HG03108 (cell line): ENCODE measurements around the gene VEPH1.

Experiments
- ATAC-seq: cut with Tn5 transposase; IDR thresholded peaks from one replicate; pipeline ENCODE4 v1.9.1; 2021; ENCODE audit warnings: moderate library complexity; ENCODE audit not compliant: unreplicated experiment

The VEPH1 gene

GRCh38 chr3:157526036-157526435 lies 22.8 kb upstream of the VEPH1 start:
- no peak for ATAC-seq

- ATAC-seq: no peak
Measured at GRCh38 chr3:157523814-157524213, 20.6 kb upstream of the VEPH1 start.

GRCh38 chr3:157522648-157523047 lies 19.4 kb upstream of the VEPH1 start:
- no peak for ATAC-seq

- ATAC-seq: no peak
Measured at GRCh38 chr3:157520485-157521150, 17.4 kb upstream of the VEPH1 start.

- no peak for ATAC-seq
Measured at GRCh38 chr3:157518881-157519280, 15.7 kb upstream of the VEPH1 start.

GRCh38 chr3:157516928-157517327 lies 13.7 kb upstream of the VEPH1 start:
- ATAC-seq: no peak

- no peak for ATAC-seq
Measured at GRCh38 chr3:157515398-157515797, 12.2 kb upstream of the VEPH1 start.

- ATAC-seq: no peak
Measured at GRCh38 chr3:157514371-157514895, 11.2 kb upstream of the VEPH1 start.

- no peak for ATAC-seq
Measured at GRCh38 chr3:157513585-157513984, 10.4 kb upstream of the VEPH1 start.

- no peak for ATAC-seq
Measured at GRCh38 chr3:157512534-157512933, 9.3 kb upstream of the VEPH1 start.

- no peak for ATAC-seq
Measured at GRCh38 chr3:157508461-157508860, 5.2 kb upstream of the VEPH1 start.

- no peak for ATAC-seq
Measured at GRCh38 chr3:157501863-157502262, 1.4 kb downstream of the VEPH1 start.

GRCh38 chr3:157500232-157500631 lies 3.0 kb downstream of the VEPH1 start:
- no peak for ATAC-seq

- no peak for ATAC-seq
Measured at GRCh38 chr3:157499342-157499963, 3.8 kb downstream of the VEPH1 start.

GRCh38 chr3:157498371-157498770 lies 4.8 kb downstream of the VEPH1 start:
- ATAC-seq: no peak

GRCh38 chr3:157495846-157496245 lies 7.4 kb downstream of the VEPH1 start:
- ATAC-seq: no peak

- ATAC-seq: no peak
Measured at GRCh38 chr3:157494581-157495281, 8.5 kb downstream of the VEPH1 start.

- ATAC-seq: no peak
Measured at GRCh38 chr3:157493627-157494550, 9.3 kb downstream of the VEPH1 start.

- no peak for ATAC-seq
Measured at GRCh38 chr3:157491136-157491535, 12.1 kb downstream of the VEPH1 start.

GRCh38 chr3:157488144-157488543 lies 15.1 kb downstream of the VEPH1 start:
- no peak for ATAC-seq

GRCh38 chr3:157487339-157487738 lies 15.9 kb downstream of the VEPH1 start:
- no peak for ATAC-seq
